Activated CD4-positive, alpha-beta T cell treated with anti-CD3 and anti-CD28 coated beads, Interleukin-2, amount 10 ng/mL, durations not matched to agents 24 days and 14 days (primary cell): ENCODE measurements around the gene MS4A2. TPM values are rescaled to one million over a fixed set of nuclear protein-coding genes. Genes with fewer than 3 reads are reported as not detected.
"Not testable (repeated sequence)": the region's sequence is repeated elsewhere in the genome, so short reads cannot be mapped to it uniquely, and the experiment has no call there.

Source experiments
- DNase-seq: peaks from one replicate; pipeline ENCODE4 v3.0.0; 2022
- H3K27ac Mint-ChIP-seq: one replicate; pipeline ENCODE4 v1.8.0; 2022; ENCODE audit warnings: mild to moderate bottlenecking, mixed read lengths
- H3K27me3 Mint-ChIP-seq: one replicate; pipeline ENCODE4 v1.8.0; 2022; ENCODE audit warnings: mixed read lengths
- H3K36me3 Mint-ChIP-seq: one replicate; pipeline ENCODE4 v1.8.0; 2022; ENCODE audit warnings: low read depth, mild to moderate bottlenecking, mixed read lengths
- H3K4me1 Mint-ChIP-seq: one replicate; pipeline ENCODE4 v1.8.0; 2021; ENCODE audit warnings: mixed read lengths
- H3K4me3 Mint-ChIP-seq: one replicate; pipeline ENCODE4 v1.8.0; 2022; ENCODE audit warnings: mild to moderate bottlenecking, moderate library complexity, mixed read lengths
- H3K9me3 Mint-ChIP-seq: one replicate; pipeline ENCODE4 v1.8.0; 2021; ENCODE audit warnings: mixed read lengths
- intact Hi-C: fragments of 100-400 bp; cut with micrococcal nuclease; formaldehyde crosslinking; loops from one replicate; pipeline ENCODE4 v1.15.1; 2023
- total RNA-seq: library from RNA; stranded (reverse); gene quantifications from 2 replicates; pipeline ENCODE4 v1.2.3, GENCODE V29; 2022

MS4A2 gene
- total RNA-seq, result not detected in 2 replicates

GRCh38 chr11:60088364-60088763 is at the start of gene MS4A2:
TSS of gene MS4A2 (plus strand) at chr11:60088664. CDS start at chr11:60088766, 102 bp downstream.
- no peaks in the 10 kb centered on the region for H3K36me3 Mint-ChIP-seq
- H3K9me3 Mint-ChIP-seq, result no peaks in the 10 kb centered on the region
- no peak within 1 kb of the TSS for H3K4me3 Mint-ChIP-seq
- H3K27ac Mint-ChIP-seq, result no peak within 1 kb of the TSS
- intact Hi-C loops, result no loop called here
- peaks cover 3% of the 10 kb centered on the region for H3K27me3 Mint-ChIP-seq
- no peaks in the 10 kb centered on the region for H3K4me1 Mint-ChIP-seq
- DNase-seq, result no peak

- no peaks in the 10 kb centered on the region for H3K4me1 Mint-ChIP-seq
- no peaks in the 10 kb centered on the region for H3K36me3 Mint-ChIP-seq
- H3K4me3 Mint-ChIP-seq, result no peak within 1 kb of the TSS
- H3K9me3 Mint-ChIP-seq, result no peaks in the 10 kb centered on the region
- H3K27me3 Mint-ChIP-seq, result no peaks in the 10 kb centered on the region
- no peak within 1 kb of the TSS for H3K27ac Mint-ChIP-seq
- no peak for DNase-seq
- intact Hi-C loops, result no loop called here
Observed at GRCh38 chr11:60040109-60040508, 48.4 kb upstream of the MS4A2 start, which contains the start of gene OOSP2. TSS of gene OOSP2 (plus strand) at chr11:60040409. CDS start at chr11:60040460, 51 bp downstream.

- intact Hi-C loops, H3K4me3 Mint-ChIP-seq, H3K27ac Mint-ChIP-seq, H3K27me3 Mint-ChIP-seq, DNase-seq, H3K9me3 Mint-ChIP-seq, H3K4me1 Mint-ChIP-seq, H3K36me3 Mint-ChIP-seq: not testable (repeated sequence)
Observed at GRCh38 chr11:60050422-60050821, 38.0 kb upstream of the MS4A2 start.

- H3K27ac Mint-ChIP-seq, DNase-seq, H3K27me3 Mint-ChIP-seq, intact Hi-C loops, H3K4me3 Mint-ChIP-seq, H3K9me3 Mint-ChIP-seq, H3K36me3 Mint-ChIP-seq, H3K4me1 Mint-ChIP-seq: not testable (repeated sequence)
Observed at GRCh38 chr11:60050839-60051238, 37.6 kb upstream of the MS4A2 start.

GRCh38 chr11:60056349-60056969 is 32.0 kb upstream of the MS4A2 start, which contains the start of gene MS4A3:
TSS of gene MS4A3 (plus strand) at chr11:60056665. CDS start at chr11:60061161, 4,496 bp downstream.
- no peak within 1 kb of the TSS for H3K27ac Mint-ChIP-seq
- peaks cover 3% of the 10 kb centered on the region for H3K9me3 Mint-ChIP-seq
- intact Hi-C loops, result no loop called here
- H3K4me1 Mint-ChIP-seq, result no peaks in the 10 kb centered on the region
- no peaks in the 10 kb centered on the region for H3K36me3 Mint-ChIP-seq
- no peak for DNase-seq
- no peaks in the 10 kb centered on the region for H3K27me3 Mint-ChIP-seq
- H3K4me3 Mint-ChIP-seq, result no peak within 1 kb of the TSS

- Mint-ChIP-seq H3K9me3 (peaks cover 5% of the 10 kb centered on the region), H3K36me3 (no peaks in the 10 kb centered on the region), H3K4me1 (no peaks in the 10 kb centered on the region), H3K27ac (no peak overlapping the region), H3K4me3 (no peak overlapping the region), H3K27me3 (no peaks in the 10 kb centered on the region)
- DNase-seq, result no peak
- intact Hi-C loops, result no loop called here
Observed at GRCh38 chr11:60059052-60059451, 29.4 kb upstream of the MS4A2 start.

- Mint-ChIP-seq H3K4me3 (no peak overlapping the region), H3K36me3 (no peaks in the 10 kb centered on the region), H3K27ac (no peak overlapping the region), H3K4me1 (no peaks in the 10 kb centered on the region), H3K27me3 (no peaks in the 10 kb centered on the region), H3K9me3 (peaks cover 5% of the 10 kb centered on the region)
- no peak for DNase-seq
- intact Hi-C loops, result no loop called here
Observed at GRCh38 chr11:60059521-60060240, 28.8 kb upstream of the MS4A2 start.

GRCh38 chr11:60064111-60064510 is 24.4 kb upstream of the MS4A2 start:
- no peak for DNase-seq
- H3K4me1 Mint-ChIP-seq, result no peaks in the 10 kb centered on the region
- H3K9me3 Mint-ChIP-seq, result peaks cover 5% of the 10 kb centered on the region
- no peaks in the 10 kb centered on the region for H3K36me3 Mint-ChIP-seq
- intact Hi-C loops, result no loop called here
- no peak overlapping the region for H3K4me3 Mint-ChIP-seq
- H3K27ac Mint-ChIP-seq, result no peak overlapping the region
- H3K27me3 Mint-ChIP-seq, result no peaks in the 10 kb centered on the region

GRCh38 chr11:60065801-60066200 is 22.7 kb upstream of the MS4A2 start:
- Mint-ChIP-seq H3K27me3 (no peaks in the 10 kb centered on the region), H3K9me3 (peaks cover 3% of the 10 kb centered on the region), H3K4me3 (no peak overlapping the region), H3K36me3 (no peaks in the 10 kb centered on the region), H3K4me1 (no peaks in the 10 kb centered on the region), H3K27ac (no peak overlapping the region)
- intact Hi-C loops, result no loop called here
- DNase-seq, result no peak

- no peak for DNase-seq
- Mint-ChIP-seq H3K36me3 (no peaks in the 10 kb centered on the region), H3K4me3 (no peak overlapping the region), H3K9me3 (no peaks in the 10 kb centered on the region), H3K27ac (no peak overlapping the region), H3K4me1 (no peaks in the 10 kb centered on the region), H3K27me3 (no peaks in the 10 kb centered on the region)
- intact Hi-C loops, result no loop called here
Observed at GRCh38 chr11:60069450-60069849, 19.0 kb upstream of the MS4A2 start.

GRCh38 chr11:60071644-60072043 is 16.8 kb upstream of the MS4A2 start:
- H3K9me3 Mint-ChIP-seq, intact Hi-C loops, H3K27ac Mint-ChIP-seq, H3K4me3 Mint-ChIP-seq, H3K4me1 Mint-ChIP-seq, H3K27me3 Mint-ChIP-seq, H3K36me3 Mint-ChIP-seq, DNase-seq: not testable (repeated sequence)

- Mint-ChIP-seq H3K4me3 (no peak overlapping the region), H3K9me3 (no peaks in the 10 kb centered on the region), H3K4me1 (no peaks in the 10 kb centered on the region), H3K27me3 (no peaks in the 10 kb centered on the region), H3K36me3 (no peaks in the 10 kb centered on the region), H3K27ac (no peak overlapping the region)
- intact Hi-C loops, result no loop called here
- no peak for DNase-seq
Observed at GRCh38 chr11:60077216-60077817, 11.1 kb upstream of the MS4A2 start.

GRCh38 chr11:60077981-60078380 is 10.5 kb upstream of the MS4A2 start:
- no peak overlapping the region for H3K4me3 Mint-ChIP-seq
- H3K36me3 Mint-ChIP-seq, result no peaks in the 10 kb centered on the region
- H3K4me1 Mint-ChIP-seq, result no peaks in the 10 kb centered on the region
- no peak for DNase-seq
- no peaks in the 10 kb centered on the region for H3K9me3 Mint-ChIP-seq
- H3K27me3 Mint-ChIP-seq, result no peaks in the 10 kb centered on the region
- intact Hi-C loops, result no loop called here
- no peak overlapping the region for H3K27ac Mint-ChIP-seq

- Mint-ChIP-seq H3K4me3 (no peak overlapping the region), H3K9me3 (no peaks in the 10 kb centered on the region), H3K27ac (no peak overlapping the region), H3K36me3 (no peaks in the 10 kb centered on the region), H3K27me3 (no peaks in the 10 kb centered on the region), H3K4me1 (no peaks in the 10 kb centered on the region)
- DNase-seq, result no peak
- intact Hi-C loops, result no loop called here
Observed at GRCh38 chr11:60078745-60079144, 9.7 kb upstream of the MS4A2 start.
